VCaP (cell line): ENCODE results near the gene PGC.

Source experiments
- H3K27ac ChIP-seq: fragments of 450-650 bp; 2 replicates; pipeline ENCODE4 v1.5.1; 2017
- TF ChIP-seq, protein P1 (sequence below): fragments of 450-650 bp; conservative IDR thresholded peaks from 2 replicates; pipeline ENCODE4 v1.5.1; 2017; ENCODE audit warnings: mild to moderate bottlenecking, moderate library complexity

PGC gene

DNA sequence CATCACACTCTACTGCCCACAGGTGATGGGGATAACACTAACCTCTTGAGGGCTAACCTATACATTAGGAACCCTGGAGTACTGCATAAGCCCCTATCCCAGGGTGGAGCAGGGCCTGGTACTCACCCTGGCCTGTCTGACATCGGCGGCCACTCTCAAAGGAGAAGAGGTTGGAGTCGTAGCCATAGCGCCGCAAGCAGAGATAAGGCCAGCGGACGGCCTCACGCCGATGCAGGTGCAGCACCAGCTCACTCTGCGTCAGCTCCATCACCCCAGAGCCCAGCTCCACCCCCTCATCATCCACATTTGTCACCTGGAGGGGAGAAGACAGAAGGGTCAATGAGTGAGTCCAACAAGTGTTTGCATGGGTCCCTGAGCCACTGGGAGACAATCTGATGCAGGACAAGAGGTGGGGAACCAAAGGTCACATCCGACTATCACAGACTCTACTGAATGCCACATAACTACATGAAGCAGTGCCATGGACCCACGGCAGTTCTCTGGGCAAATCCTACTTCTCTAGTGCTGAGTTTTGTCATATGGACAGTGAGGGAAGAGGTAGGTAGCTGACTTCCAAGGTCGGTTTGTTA lies 28.2 kb upstream of the PGC start:
- TF ChIP-seq, protein P1, sequence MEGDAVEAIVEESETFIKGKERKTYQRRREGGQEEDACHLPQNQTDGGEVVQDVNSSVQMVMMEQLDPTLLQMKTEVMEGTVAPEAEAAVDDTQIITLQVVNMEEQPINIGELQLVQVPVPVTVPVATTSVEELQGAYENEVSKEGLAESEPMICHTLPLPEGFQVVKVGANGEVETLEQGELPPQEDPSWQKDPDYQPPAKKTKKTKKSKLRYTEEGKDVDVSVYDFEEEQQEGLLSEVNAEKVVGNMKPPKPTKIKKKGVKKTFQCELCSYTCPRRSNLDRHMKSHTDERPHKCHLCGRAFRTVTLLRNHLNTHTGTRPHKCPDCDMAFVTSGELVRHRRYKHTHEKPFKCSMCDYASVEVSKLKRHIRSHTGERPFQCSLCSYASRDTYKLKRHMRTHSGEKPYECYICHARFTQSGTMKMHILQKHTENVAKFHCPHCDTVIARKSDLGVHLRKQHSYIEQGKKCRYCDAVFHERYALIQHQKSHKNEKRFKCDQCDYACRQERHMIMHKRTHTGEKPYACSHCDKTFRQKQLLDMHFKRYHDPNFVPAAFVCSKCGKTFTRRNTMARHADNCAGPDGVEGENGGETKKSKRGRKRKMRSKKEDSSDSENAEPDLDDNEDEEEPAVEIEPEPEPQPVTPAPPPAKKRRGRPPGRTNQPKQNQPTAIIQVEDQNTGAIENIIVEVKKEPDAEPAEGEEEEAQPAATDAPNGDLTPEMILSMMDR = no peak
- H3K27ac ChIP-seq = no peak overlapping the region

DNA sequence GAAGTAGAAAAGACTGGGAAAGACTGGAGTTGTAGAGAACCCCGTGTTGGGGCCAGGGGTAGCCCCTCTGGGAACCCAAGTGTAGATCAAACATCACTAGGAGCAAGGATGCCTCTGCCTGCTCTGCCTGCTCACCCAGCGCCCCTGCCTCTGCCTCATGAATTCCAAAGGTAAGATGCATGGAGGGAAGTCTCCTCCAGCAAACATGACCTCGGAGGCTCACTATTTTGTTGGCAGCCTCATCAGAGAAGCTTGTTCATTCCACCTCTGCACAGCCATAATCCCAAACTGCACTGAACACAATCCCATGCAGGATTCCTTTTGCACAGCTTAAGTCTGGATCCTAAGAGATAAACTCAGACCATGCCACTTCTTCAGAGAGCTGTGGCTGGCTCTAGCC lies 27.6 kb upstream of the PGC start:
- no peak overlapping the region for H3K27ac ChIP-seq
- TF ChIP-seq, protein P1 = no peak

DNA sequence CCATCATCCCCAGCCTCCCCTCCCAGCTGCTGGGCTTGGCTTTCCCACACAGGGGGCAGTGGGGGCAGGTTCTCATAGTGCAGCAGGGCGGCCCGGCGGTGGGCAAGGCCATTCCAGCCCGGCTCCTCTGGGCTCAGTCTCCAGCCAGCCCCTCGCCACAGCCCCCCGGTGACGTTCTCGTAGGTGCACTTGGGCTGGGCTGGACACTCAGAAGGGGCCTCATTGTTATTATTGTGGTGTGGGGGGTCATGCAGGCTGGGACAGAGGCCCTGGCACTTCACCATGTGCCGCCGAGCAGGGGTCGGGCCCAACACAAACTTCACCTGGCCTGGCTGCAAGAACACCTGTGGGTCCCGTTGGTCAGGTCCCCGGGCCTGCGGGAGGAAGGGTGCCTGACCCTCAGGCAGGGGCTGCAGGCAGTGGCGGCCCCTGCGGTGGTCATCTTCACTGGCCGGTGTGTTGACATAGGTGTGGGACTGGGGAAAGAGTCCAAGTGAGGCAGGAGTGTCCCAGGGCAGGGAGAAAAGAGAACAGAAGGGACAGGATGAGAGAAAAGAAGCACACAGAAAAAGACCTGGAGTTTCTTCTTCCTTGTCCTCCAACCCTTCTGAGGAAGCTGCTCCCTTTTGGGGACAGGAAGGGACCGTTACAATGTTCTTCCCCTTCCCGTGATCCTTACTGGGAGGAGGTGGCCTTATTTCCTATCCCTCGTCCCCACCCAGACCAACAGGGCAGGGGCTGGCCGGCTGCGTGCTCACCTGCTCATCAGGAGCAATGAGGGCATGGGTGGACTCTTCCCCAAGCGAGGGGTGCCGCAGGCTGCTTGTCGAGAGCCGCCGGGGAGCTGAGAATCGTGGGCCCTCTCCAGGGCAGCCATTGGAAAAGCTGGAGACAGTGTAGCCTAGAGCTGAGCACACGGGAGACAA lies 24.1 kb upstream of the PGC start:
- TF ChIP-seq, protein P1 = no peak
- H3K27ac ChIP-seq = no peak overlapping the region

DNA sequence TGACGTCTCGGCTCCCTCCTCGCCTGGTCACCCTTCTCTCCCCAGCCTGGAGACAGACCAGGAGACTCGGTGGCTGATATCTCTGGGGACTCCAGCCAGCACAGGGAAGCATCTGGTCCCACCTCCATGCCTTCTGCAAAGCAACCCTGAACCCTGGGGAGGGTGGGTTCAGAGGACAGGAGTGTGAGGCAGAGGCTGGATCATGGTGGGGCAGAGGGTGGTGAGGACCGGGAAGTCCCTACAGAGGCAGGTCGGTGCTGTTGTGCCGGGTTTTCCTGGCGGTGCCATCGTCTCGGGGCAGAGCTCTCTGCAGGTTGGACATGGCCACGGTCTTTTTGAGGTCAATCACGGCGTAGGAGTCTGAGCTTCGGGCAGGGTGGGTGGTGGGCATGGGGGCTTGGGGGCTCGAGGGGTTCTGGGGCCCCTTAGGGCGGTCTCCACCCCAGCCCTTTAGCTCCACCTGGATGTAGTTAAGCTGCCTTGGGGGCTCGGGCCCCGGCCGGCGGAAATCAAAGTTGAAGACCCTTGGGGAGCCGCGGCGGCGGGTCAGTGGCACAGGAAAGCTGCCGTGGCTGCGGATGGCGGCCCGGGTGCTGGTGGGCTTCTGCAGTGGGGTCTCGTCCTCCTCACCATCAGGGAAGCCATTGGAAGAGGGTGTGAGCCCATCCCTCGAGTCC lies 23.3 kb upstream of the PGC start:
- TF ChIP-seq, protein P1 = no peak
- no peak overlapping the region for H3K27ac ChIP-seq

DNA sequence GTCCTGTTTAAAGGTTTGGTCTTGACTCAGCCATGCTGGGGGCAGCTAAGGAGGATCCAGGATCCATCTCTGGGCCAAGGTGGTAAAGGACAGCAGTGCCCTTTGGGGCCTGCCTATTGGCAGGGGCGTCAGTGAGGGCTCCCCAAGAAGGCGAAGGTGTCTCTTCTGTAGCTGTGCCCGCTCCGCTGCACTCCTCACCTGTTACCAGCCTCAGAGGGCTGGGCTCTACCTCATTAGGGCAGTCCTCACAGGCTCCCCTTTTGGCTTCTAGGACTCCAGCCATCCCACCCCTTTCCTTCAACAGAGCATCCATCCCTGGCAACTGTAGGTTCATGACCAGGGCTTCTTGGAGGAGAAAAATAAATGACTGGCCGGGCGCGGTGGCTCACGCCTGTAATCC lies 22.2 kb upstream of the PGC start:
- TF ChIP-seq, protein P1 = no peak
- peak overlapping the region; percentile 89 for H3K27ac ChIP-seq

DNA sequence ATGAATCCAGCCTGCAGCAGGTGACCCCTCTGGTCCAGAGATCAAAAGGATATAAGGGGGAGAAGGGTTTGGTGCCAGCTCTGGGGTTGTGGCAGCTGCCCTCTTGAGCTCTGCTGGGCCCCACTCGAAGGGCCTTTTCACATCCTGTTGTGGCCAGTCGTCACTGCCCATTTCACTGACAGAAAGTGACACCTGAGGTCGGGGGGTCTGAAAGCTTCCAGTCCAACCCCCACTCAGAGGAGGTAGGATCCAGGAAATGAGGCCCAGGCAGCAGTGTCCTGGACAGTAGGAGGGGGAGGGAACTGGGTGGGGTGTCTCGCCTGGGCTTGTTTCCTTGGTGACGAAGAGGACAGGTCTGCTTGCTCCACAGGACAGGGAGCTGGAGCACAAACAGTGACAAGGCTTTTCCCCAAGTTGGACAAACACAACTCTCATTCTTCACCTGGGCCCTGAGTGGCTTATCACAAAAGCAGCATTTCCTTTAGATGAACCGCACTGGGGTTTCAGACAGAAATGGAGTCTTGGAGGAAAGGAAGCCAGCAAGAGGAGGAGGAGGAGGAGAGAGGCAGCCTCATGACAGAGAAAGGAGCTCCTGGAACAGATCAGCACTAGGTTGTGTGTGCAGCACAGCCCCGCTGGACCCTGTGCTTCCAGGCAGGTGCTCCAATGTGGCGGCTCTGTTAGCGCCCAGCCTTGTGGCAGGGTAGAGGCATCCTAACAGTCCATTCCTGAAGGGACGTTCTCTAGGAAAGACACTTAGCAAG lies 21.5 kb upstream of the PGC start:
- H3K27ac ChIP-seq = peak overlapping the region; percentile 89
- TF ChIP-seq, protein P1 = no peak
